Stimulated activated CD4-positive, alpha-beta T cell treated with anti-CD3 and anti-CD28 coated beads, Interleukin-12 subunit alpha, Interleukin-12 subunit beta, amount 100 ng/mL, for 4 hours (primary cell): Measurements from ENCODE around the gene FMNL2.

Source experiments
- DNase-seq: peaks from one replicate; pipeline ENCODE4 v3.0.0-alpha.2; 2020

Gene FMNL2

GRCh38 chr2:152674334-152674733, 339.4 kb downstream of the FMNL2 start:
- DNase-seq: no peak

GRCh38 chr2:152676461-152676860, 341.5 kb downstream of the FMNL2 start:
- no peak for DNase-seq

GRCh38 chr2:152678808-152679207, 343.8 kb downstream of the FMNL2 start:
- DNase-seq: no peak

GRCh38 chr2:152682663-152683062, 347.7 kb downstream of the FMNL2 start:
- DNase-seq: no peak

GRCh38 chr2:152683400-152683799, 348.4 kb downstream of the FMNL2 start:
- DNase-seq: no peak

- no peak for DNase-seq
Measured at GRCh38 chr2:152686321-152686720, 351.3 kb downstream of the FMNL2 start.

GRCh38 chr2:152693033-152693432, 358.1 kb downstream of the FMNL2 start:
- DNase-seq: no peak

- DNase-seq: no peak
Measured at GRCh38 chr2:152694161-152694661, 359.2 kb downstream of the FMNL2 start.

GRCh38 chr2:152695763-152696162, 360.8 kb downstream of the FMNL2 start:
- no peak for DNase-seq

GRCh38 chr2:152696476-152696875, 361.5 kb downstream of the FMNL2 start:
- DNase-seq: no peak
